Forelimb muscle (tissue), 1 donor: ENCODE data around the gene PLAAT4. TPM values are rescaled to one million over a fixed set of nuclear protein-coding genes. Genes with fewer than 3 reads are reported as not detected.
"Not testable (repeated sequence)": the region's sequence is repeated elsewhere in the genome, so short reads cannot be mapped to it uniquely, and the experiment has no call there.

Experiments
- DNase-seq: peaks from one replicate; pipeline ENCODE4 v3.0.0-alpha.2; 2013; ENCODE audit warnings: low read depth
- polyA plus RNA-seq: library from polyadenylated mRNA; unstranded; fragments of 120-200 nt; gene quantifications from one replicate; pipeline ENCODE4 v1.2.1, GENCODE V29; 2013; ENCODE audit not compliant: insufficient read length

The PLAAT4 gene
- polyA plus RNA-seq, 1 donor = 2.9 TPM

GRCh38 chr11:63510360-63511047 is 26.1 kb upstream of the PLAAT4 start:
- DNase-seq = no peak

GRCh38 chr11:63511048-63511748 is 25.4 kb upstream of the PLAAT4 start:
- DNase-seq = no peak

GRCh38 chr11:63512816-63513215 is 23.8 kb upstream of the PLAAT4 start:
- no peak for DNase-seq

GRCh38 chr11:63516109-63516508 is 20.5 kb upstream of the PLAAT4 start:
- no peak for DNase-seq

- no peak for DNase-seq
Observed at GRCh38 chr11:63517156-63517555, 19.5 kb upstream of the PLAAT4 start.

GRCh38 chr11:63518548-63518947 is 18.1 kb upstream of the PLAAT4 start:
- no peak for DNase-seq

- no peak for DNase-seq
Observed at GRCh38 chr11:63520606-63521170, 15.9 kb upstream of the PLAAT4 start.

GRCh38 chr11:63521896-63522295 is 14.7 kb upstream of the PLAAT4 start:
- DNase-seq = no peak

GRCh38 chr11:63523151-63523550 is 13.5 kb upstream of the PLAAT4 start:
- no peak for DNase-seq

- DNase-seq = no peak
Observed at GRCh38 chr11:63527667-63528066, 8.9 kb upstream of the PLAAT4 start.

- DNase-seq = not testable (repeated sequence)
Observed at GRCh38 chr11:63528156-63528555, 8.5 kb upstream of the PLAAT4 start.

GRCh38 chr11:63528729-63529278 is 7.8 kb upstream of the PLAAT4 start:
- DNase-seq = not testable (repeated sequence)

GRCh38 chr11:63529373-63529772 is 7.2 kb upstream of the PLAAT4 start:
- DNase-seq = not testable (repeated sequence)

- DNase-seq = no peak
Observed at GRCh38 chr11:63530021-63530420, 6.6 kb upstream of the PLAAT4 start.

- not testable (repeated sequence) for DNase-seq
Observed at GRCh38 chr11:63531074-63531792, 5.4 kb upstream of the PLAAT4 start.

GRCh38 chr11:63532117-63532516 is 4.5 kb upstream of the PLAAT4 start:
- no peak for DNase-seq

GRCh38 chr11:63532799-63533475 is 3.7 kb upstream of the PLAAT4 start:
- DNase-seq = no peak

- DNase-seq = no peak
Observed at GRCh38 chr11:63534076-63534475, 2.5 kb upstream of the PLAAT4 start.

GRCh38 chr11:63534895-63535461 is 1.6 kb upstream of the PLAAT4 start:
- no peak for DNase-seq

- no peak for DNase-seq
Observed at GRCh38 chr11:63535734-63536133, 874 bp upstream of the PLAAT4 start.
